H1 (cell line): ENCODE results near the gene AOPEP. TPM values are rescaled to one million over a fixed set of nuclear protein-coding genes. Genes with fewer than 3 reads are reported as not detected.

Source experiments
- CHD1 ChIP-seq: IDR thresholded peaks from 2 replicates; pipeline ENCODE4 v1.6.1; 2012; ENCODE audit warnings: low read depth, low read length, improper control_type of control experiment
- CREB1 ChIP-seq: IDR thresholded peaks from 2 replicates; pipeline ENCODE4 v1.6.1; 2012; ENCODE audit warnings: inconsistent platforms
- GTF2F1 ChIP-seq: IDR thresholded peaks from 2 replicates; pipeline ENCODE4 v1.6.1; 2012; ENCODE audit warnings: low read depth, low read length, improper control_type of control experiment, borderline replicate concordance
- POLR2AphosphoS5 ChIP-seq: IDR thresholded peaks from 2 replicates; pipeline ENCODE4 v1.6.1; 2011; ENCODE audit warnings: low read depth, low read length
- SAP30 ChIP-seq: fragments of 300-600 bp; sonication (generic); IDR thresholded peaks from 2 replicates; pipeline ENCODE4 v1.7.1; 2012; ENCODE audit warnings: low read length, moderate library complexity, mild to moderate bottlenecking, inconsistent platforms; ENCODE audit not compliant: insufficient read depth, insufficient replicate concordance
- SRF ChIP-seq: IDR thresholded peaks from 2 replicates; pipeline ENCODE4 v1.6.1; 2011; ENCODE audit warnings: mild to moderate bottlenecking, low read depth, low read length, moderate library complexity
- polyA plus RNA-seq, 7 experiments: library from polyadenylated mRNA; depleted of rRNA in 3 of 7; stranded (reverse) in 5 of 7; unstranded in 2 of 7; fragments of >200 nt in 5 of 7; fragments of 200-250 nt in 2 of 7; gene quantifications; 1 replicate in 5 of 7; 2 replicates in 1 of 7; 4 replicates in 1 of 7; pipeline versions ENCODE4 v1.2.1 to v1.2.3, GENCODE V29; 2011 to 2013; ENCODE audit warnings: missing spikeins in 2 of 7, mixed read lengths in 2 of 7
- total RNA-seq: library from RNA; stranded (reverse); fragmentation: NEBNext Ultra II Directional; extraction: Animal tissue kit (Norgen Biotek cat#: 25700); gene quantifications from 2 replicates; pipeline ENCODE4 v1.2.1, GENCODE V29; 2021

Gene AOPEP
- total and polyA plus RNA-seq, 2 of the 8 experiments (the other 6 are each of a cell fraction or from before 2014, with no cell fraction given) = 6.1 to 14.3 TPM

DNA sequence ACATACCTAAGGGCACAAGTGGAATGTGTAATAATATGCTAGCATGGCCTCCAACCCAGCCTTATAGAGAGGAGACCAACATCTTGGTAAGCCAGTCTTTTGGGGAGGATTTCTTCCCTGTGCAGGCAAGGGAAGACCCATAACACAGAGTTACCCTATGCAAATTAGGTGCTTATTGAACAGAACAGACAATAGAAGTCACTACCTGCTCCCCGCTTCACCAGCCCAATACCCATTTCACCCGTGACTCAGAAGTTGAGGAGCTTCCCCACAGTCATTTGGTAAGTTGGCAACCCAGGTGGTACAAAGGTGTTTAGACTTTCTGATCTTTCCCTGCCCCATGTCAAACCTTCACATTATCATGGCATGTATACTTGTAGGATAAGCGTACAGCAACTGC, 44.6 kb downstream of the AOPEP start (continued):
- TF ChIP-seq SAP30 = no peak
- no peak for TF ChIP-seq SRF
- TF ChIP-seq CREB1 = no peak
- TF ChIP-seq POLR2AphosphoS5 = no peak
- TF ChIP-seq CHD1 = no peak
- no peak for TF ChIP-seq GTF2F1
